Astrocyte of the cerebellum (primary cell): ENCODE data around the gene ATG9A.

Experiments
- DNase-seq: peaks from one replicate; pipeline ENCODE4 v3.0.0-alpha.2; 2011; ENCODE audit warnings: low read depth
- H3K4me3 ChIP-seq: 2 replicates; pipeline ENCODE4 v1.5.1; 2011; ENCODE audit warnings: mild to moderate bottlenecking, low read depth, low read length, moderate library complexity
- CTCF ChIP-seq: IDR thresholded peaks from 2 replicates; pipeline ENCODE4 v1.5.1; 2012; ENCODE audit warnings: low read length, low read depth, moderate library complexity, mild to moderate bottlenecking; ENCODE audit errors: missing control alignments
- in situ Hi-C: cut with HindIII; loops from 2 replicates; pipeline ENCODE4 v1.10.0; 2017; ENCODE audit warnings: low sequenced_read_pairs

Gene ATG9A

GRCh38 chr2:219272995-219273394 is 43.6 kb upstream of the ATG9A start:
- H3K4me3 ChIP-seq, result no peak overlapping the region
- no peak for DNase-seq
- no peak for TF ChIP-seq CTCF
- in situ Hi-C loops, result no loop called here

GRCh38 chr2:219272356-219272755 is 42.9 kb upstream of the ATG9A start:
- in situ Hi-C loops, result no loop called here
- no peak for DNase-seq
- no peak for TF ChIP-seq CTCF
- H3K4me3 ChIP-seq, result no peak overlapping the region

GRCh38 chr2:219271021-219271420 is 41.6 kb upstream of the ATG9A start:
- no peak for TF ChIP-seq CTCF
- no peak for DNase-seq
- in situ Hi-C loops, result no loop called here
- H3K4me3 ChIP-seq, result no peak overlapping the region

GRCh38 chr2:219270055-219270372 is 40.6 kb upstream of the ATG9A start:
- no peak for TF ChIP-seq CTCF
- in situ Hi-C loops, result no loop called here
- DNase-seq, result no peak
- no peak overlapping the region for H3K4me3 ChIP-seq

GRCh38 chr2:219269362-219270054 is 40.1 kb upstream of the ATG9A start:
- in situ Hi-C loops, result no loop called here
- H3K4me3 ChIP-seq, result no peak overlapping the region

GRCh38 chr2:219268294-219268693 is 38.9 kb upstream of the ATG9A start:
- no peak overlapping the region for H3K4me3 ChIP-seq
- no peak for DNase-seq
- TF ChIP-seq CTCF, result no peak
- in situ Hi-C loops, result no loop called here

More at GRCh38 chr2:219269362-219270054, 40.1 kb upstream of the ATG9A start:
- TF ChIP-seq CTCF, result no peak
- no peak for DNase-seq
